Skeletal muscle tissue (tissue), 4 donors: ENCODE measurements around the gene APOB. TPM values are rescaled to one million over a fixed set of nuclear protein-coding genes. Genes with fewer than 3 reads are reported as not detected.

Experiments used
- H3K27ac ChIP-seq: one replicate; pipeline ENCODE4 v1.7.0; 2013; ENCODE audit warnings: mild to moderate bottlenecking, low read depth, low read length, inconsistent platforms
- H3K27me3 ChIP-seq, 3 donors: one replicate each; pipeline ENCODE4 v1.7.0; 2013; ENCODE audit warnings: low read length in 3 of 3; ENCODE audit not compliant: control insufficient read depth in 3 of 3, insufficient read depth in 3 of 3
- H3K36me3 ChIP-seq, 3 donors: one replicate each; pipeline ENCODE4 v1.7.0; 2013; ENCODE audit warnings: low read length in 3 of 3; ENCODE audit not compliant: control insufficient read depth in 3 of 3, insufficient read depth in 3 of 3
- H3K4me1 ChIP-seq, 3 donors: one replicate each; pipeline ENCODE4 v1.7.0; 2013; ENCODE audit warnings: low read length in 3 of 3, mild to moderate bottlenecking in 3 of 3; ENCODE audit not compliant: control insufficient read depth in 3 of 3, insufficient read depth in 3 of 3
- H3K4me3 ChIP-seq, 3 donors: one replicate each; pipeline ENCODE4 v1.7.0; 2013; ENCODE audit warnings: low read length in 3 of 3
- H3K9ac ChIP-seq, 3 donors: one replicate each; pipeline ENCODE4 v1.7.0; 2013; ENCODE audit warnings: low read length in 3 of 3, mild to moderate bottlenecking in 3 of 3, moderate library complexity in 2 of 3, low read depth in 1 of 3
- H3K9me3 ChIP-seq, 3 donors: one replicate each; pipeline ENCODE4 v1.7.0; 2013; ENCODE audit warnings: low read length in 3 of 3; ENCODE audit not compliant: control insufficient read depth in 3 of 3
- total RNA-seq: library from RNA; depleted of rRNA; stranded (reverse); fragments of >200 nt; gene quantifications from one replicate; pipeline ENCODE4 v1.2.3, GENCODE V29; 2014
- donor health status: Osteomylitis.

The APOB gene
- total RNA-seq, 1 donor from 2014 or later = 0.52 TPM

DNA sequence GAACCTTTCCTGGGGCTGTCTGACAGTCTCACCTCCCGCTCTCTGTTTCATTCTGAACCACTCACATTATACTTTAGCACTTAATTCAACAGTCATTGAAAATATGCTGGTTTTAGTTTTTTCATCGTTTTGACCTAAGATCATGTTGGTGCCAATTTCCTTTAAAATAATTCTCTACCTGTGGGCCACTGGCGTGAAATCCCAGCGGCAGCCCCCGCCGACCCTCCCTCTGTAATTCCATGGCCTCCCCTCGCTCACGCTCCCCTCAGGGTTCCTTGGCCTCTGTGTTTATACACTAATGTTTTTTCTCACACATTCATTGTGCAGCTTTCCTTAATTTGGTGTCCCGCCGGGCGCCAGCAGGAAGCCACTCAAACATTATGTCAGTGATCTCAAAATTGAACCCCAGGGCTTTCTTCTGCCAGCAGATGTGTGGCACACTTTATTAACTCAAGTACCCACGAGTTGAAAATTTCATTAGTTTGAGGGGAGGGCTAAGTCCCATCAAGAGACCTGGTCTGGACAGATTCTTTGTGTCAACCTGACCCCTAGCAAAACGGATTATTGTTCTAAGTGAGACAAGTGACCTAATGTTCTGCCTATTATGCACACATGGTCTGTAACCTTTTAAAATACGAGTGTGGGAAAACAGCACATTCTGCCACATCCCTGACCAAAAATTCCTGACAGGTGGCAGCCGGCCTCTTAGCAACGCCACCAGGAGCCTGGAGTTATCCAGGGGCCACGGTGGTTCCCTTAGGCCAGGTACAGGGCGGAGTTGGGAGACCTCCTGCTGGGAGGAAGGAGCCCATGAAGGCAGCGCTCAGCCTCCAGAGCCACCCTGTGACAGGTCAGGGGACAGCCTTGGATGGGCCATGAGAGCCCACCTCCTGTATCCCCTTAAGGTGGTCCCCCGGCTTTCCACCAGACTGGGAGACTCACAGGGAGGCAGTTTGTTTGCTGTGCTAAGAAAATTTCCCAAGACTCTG is 53.1 kb downstream of the APOB start:
- H3K27me3 ChIP-seq = peaks cover 0 to 3% (median 0%) of the 10 kb centered on the region in 3 donors
- H3K36me3 ChIP-seq = no peaks in the 10 kb centered on the region
- H3K4me3 ChIP-seq = no peak overlapping the region
- H3K27ac ChIP-seq = no peak overlapping the region
- H3K9ac ChIP-seq = no peak overlapping the region
- no peaks in the 10 kb centered on the region for H3K9me3 ChIP-seq
- H3K4me1 ChIP-seq = peaks cover 14 to 19% (median 15%) of the 10 kb centered on the region in 3 donors

DNA sequence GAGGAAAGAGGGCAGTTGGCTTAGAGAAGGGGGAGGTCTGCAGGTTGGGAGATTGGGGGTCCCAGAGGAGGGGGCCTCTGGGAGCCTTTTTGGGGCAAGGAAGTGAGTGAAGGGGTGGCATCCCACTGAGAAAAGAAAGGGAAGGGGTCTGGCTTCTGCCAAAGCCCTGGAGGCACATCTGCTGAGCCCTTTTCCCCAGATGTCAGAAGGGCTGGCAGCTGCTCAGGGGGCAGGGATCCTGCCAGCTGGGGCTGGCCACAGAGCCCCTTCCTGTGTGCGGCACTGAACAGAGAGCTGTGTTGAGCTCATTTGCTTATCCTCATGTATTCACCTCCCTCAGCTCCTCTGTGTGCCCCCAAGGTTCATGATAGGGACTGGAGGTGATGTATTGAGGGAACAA is 54.5 kb downstream of the APOB start:
- no peak overlapping the region for H3K27ac ChIP-seq
- H3K4me1 ChIP-seq = peaks cover 20 to 27% (median 24%) of the 10 kb centered on the region in 3 donors
- no peak overlapping the region for H3K9ac ChIP-seq
- H3K4me3 ChIP-seq = no peak overlapping the region
- no peaks in the 10 kb centered on the region for H3K9me3 ChIP-seq
- H3K27me3 ChIP-seq = peaks cover 0 to 3% (median 0%) of the 10 kb centered on the region in 3 donors
- H3K36me3 ChIP-seq = no peaks in the 10 kb centered on the region

DNA sequence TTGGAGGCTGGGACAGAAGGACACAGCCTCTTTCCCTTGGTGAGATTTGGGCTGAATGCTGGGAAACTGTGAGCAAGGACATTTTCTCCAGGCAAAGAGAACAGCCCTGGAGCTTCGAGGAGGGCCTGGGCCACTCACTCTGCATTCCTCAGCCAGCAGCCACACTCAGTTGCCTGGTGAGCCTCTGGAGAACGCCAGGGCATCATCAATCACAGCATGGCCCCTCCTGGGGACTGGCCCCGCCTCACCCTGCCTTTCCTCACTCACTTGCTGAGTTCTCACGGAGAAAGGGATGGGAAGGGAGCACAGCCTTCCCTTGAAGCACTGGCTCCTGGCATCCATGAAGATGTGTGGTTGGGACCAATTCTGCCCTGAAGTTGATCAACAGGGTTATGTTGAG is 55.0 kb downstream of the APOB start:
- Histone ChIP-seq H3K4me3 (no peak overlapping the region), H3K27ac (no peak overlapping the region), H3K27me3 (peaks cover 0 to 2% (median 0%) of the 10 kb centered on the region in 3 donors), H3K9ac (no peak overlapping the region), H3K4me1 (peaks cover 21 to 31% (median 25%) of the 10 kb centered on the region in 3 donors), H3K9me3 (no peaks in the 10 kb centered on the region), H3K36me3 (no peaks in the 10 kb centered on the region)

DNA sequence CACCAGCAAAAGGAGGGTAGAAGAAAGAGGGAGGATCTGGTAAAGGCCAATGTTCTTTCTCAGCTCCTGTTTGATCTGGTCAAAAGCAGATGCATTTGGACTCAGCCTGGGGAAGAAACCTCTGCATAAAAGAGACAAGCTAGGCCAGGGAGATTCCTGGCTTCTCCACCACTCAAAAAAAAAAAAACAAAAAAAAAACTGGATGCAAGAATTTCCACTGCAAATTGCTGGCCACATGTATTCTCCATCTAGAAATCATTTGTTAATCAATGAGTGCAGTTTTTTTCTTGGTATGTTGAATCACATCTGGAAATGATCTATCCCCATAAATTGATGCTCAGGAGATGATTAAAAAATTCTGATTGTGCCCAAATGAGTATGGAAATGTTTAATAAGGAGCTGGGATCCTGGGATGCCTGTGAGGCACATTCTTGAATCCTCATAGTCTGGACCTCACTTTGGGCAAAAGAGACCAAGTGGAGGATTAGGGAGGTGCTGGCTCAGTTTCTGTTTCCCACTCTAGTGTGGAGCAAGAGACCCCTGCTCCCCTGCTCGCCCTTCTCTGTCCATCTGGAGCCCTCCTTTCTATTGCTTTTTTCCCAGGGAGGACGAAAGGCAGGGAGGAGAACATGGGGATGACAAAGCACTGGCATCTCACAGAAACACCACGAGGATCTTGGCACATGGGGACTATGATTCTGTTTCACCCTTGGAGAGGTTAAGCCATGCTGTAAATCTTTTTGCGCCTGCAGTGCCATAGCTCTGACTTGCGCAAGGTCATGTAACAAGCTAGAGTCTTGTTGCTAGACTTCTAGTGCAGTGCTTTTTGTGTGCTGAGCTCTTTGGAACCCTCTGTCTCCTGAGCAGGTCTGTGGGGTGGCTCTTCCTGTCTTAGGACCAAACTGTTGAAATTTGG is 57.6 kb downstream of the APOB start:
- Histone ChIP-seq H3K27ac (peak overlapping the region; percentile 77), H3K9ac (peak overlapping the region in 1 of 3 donors; percentile 68), H3K4me1 (peaks cover 21 to 31% (median 25%) of the 10 kb centered on the region in 3 donors), H3K4me3 (peak overlapping the region; percentile 17 to 44 (median 42)), H3K36me3 (no peaks in the 10 kb centered on the region), H3K27me3 (no peaks in the 10 kb centered on the region), H3K9me3 (no peaks in the 10 kb centered on the region)

DNA sequence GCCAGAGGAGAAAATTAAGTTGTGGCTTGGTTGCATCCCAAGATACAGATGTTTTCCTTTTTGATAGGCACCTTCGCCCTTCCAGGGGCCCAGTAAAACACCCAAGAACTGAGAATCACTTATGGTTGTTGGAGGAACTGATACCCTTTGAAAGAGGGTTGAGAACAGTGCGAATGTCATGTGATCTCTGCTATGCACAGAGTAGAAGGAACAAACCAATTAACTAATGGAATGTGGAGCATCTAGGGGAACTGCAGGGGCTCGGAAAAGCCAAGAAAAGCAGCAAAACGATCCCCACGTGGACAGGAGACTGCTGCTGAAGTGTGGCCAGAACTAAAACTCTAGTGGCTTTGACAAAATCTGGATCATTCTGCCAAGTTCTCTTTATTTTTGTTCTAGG is 58.8 kb downstream of the APOB start:
- Histone ChIP-seq H3K27me3 (no peaks in the 10 kb centered on the region), H3K27ac (peak overlapping the region; percentile 77), H3K36me3 (no peaks in the 10 kb centered on the region), H3K9me3 (no peaks in the 10 kb centered on the region), H3K9ac (no peak overlapping the region), H3K4me1 (peaks cover 21 to 31% (median 25%) of the 10 kb centered on the region in 3 donors), H3K4me3 (no peak overlapping the region)

DNA sequence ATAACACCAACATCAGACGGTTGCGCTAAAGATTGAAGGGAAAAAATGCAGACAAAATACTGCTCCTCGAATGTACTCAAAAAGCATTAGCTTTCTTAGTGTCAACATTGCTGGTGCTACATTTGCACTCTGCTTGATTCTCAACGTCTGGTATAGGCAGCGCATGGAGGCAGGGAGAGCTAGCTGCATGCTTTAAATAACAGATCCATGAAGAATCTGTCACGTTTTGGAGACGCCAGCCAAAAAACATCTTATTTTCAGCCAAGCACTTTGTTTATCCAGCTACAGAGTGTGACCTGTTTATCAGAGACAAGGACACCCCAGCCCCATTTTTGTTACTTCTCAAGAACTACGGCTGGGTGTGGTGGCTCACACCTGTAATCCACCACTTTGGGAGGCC is 59.5 kb downstream of the APOB start:
- H3K9me3 ChIP-seq = no peaks in the 10 kb centered on the region
- no peaks in the 10 kb centered on the region for H3K27me3 ChIP-seq
- no peak overlapping the region for H3K27ac ChIP-seq
- no peaks in the 10 kb centered on the region for H3K36me3 ChIP-seq
- H3K4me1 ChIP-seq = peaks cover 21 to 31% (median 25%) of the 10 kb centered on the region in 3 donors
- H3K9ac ChIP-seq = no peak overlapping the region
- H3K4me3 ChIP-seq = no peak overlapping the region

DNA sequence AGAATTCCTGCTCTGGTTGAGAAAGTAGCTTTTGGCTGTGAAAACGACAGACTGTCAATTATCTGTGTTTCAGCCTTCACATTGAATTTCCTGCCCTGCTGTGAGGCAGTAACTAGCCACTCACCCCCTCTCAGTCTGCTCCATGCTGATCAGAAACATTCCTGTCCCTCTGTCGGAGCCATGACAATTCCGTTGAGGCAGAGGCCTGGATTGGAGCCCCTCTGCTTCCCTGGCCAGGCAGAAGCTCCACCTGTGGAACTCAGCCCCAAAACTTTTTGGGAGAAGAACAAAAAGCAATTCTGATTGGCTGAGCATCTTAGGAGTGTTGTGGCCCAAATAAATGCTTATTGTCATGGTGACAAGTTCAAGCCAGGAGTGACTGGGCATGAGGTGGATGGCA is 60.0 kb downstream of the APOB start:
- no peaks in the 10 kb centered on the region for H3K9me3 ChIP-seq
- peaks cover 21 to 31% (median 25%) of the 10 kb centered on the region in 3 donors for H3K4me1 ChIP-seq
- H3K36me3 ChIP-seq = no peaks in the 10 kb centered on the region
- H3K9ac ChIP-seq = no peak overlapping the region
- H3K27ac ChIP-seq = no peak overlapping the region
- no peaks in the 10 kb centered on the region for H3K27me3 ChIP-seq
- H3K4me3 ChIP-seq = no peak overlapping the region

DNA sequence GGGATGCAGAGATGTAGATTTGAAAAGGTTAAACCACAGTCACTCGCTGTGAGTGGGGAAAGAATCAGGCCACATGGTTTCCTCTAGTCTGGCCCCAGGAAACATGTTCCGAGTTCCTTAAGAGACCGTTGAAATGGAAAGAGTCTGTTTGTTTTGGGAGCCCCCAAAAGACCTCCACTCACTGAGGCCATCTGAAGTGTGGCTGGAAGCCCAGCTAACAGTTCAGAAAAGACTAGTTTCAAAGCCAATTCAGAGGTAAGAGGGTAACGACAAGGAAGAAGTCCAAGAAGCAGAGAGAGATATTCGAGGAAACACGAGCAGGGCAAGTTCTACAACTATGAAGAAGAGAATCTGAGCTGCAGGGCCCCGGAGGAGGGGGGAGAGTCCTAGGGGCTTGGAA is 61.0 kb downstream of the APOB start:
- H3K9me3 ChIP-seq = no peaks in the 10 kb centered on the region
- peaks cover 21 to 28% (median 25%) of the 10 kb centered on the region in 3 donors for H3K4me1 ChIP-seq
- no peaks in the 10 kb centered on the region for H3K36me3 ChIP-seq
- H3K9ac ChIP-seq = no peak overlapping the region
- no peak overlapping the region for H3K4me3 ChIP-seq
- H3K27ac ChIP-seq = no peak overlapping the region
- H3K27me3 ChIP-seq = no peaks in the 10 kb centered on the region

DNA sequence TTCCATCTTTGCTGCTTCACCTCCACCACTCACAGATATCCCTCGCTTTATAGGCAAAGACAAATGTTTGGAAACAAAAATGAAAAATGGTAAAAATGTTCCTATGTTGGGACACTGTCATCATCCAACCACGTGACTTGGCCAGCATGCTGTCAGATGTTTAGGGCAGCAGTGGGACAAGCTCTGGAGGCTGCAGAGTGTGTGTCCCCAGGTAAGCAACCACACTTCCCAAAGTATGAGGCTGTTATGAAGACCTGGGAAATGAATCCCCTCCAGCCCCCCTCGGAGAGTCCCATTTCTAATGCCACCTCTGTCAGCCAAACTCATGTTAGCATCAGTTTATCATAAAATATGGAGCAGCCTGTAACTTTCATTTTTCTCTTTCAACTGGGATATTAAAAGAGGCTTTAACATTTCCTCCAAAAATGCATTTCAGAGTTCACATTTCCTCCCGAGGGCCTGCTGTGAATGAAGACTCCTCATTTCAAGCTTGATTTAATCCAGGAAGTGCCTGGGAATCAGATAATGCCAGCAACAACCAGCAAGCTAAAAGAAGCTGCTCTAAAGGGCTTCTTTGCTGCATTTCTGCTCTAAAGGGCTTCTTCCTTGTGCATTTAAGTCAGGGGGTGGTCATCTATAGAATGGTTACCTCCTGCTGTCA is 66.2 kb downstream of the APOB start:
- H3K27me3 ChIP-seq = no peaks in the 10 kb centered on the region
- H3K27ac ChIP-seq = no peak overlapping the region
- no peak overlapping the region for H3K4me3 ChIP-seq
- H3K36me3 ChIP-seq = no peaks in the 10 kb centered on the region
- H3K4me1 ChIP-seq = peaks cover 0 to 13% (median 8%) of the 10 kb centered on the region in 3 donors
- no peak overlapping the region for H3K9ac ChIP-seq
- H3K9me3 ChIP-seq = no peaks in the 10 kb centered on the region
